IMR-90 (cell line): ENCODE measurements around the gene RARRES2. TPM values are rescaled to one million over a fixed set of nuclear protein-coding genes. Genes with fewer than 3 reads are reported as not detected.

ENCODE experiments used
- ATAC-seq: fragments of 200-7000 bp; cut with Tn5 transposase; 2 replicates; pipeline ENCODE4 v1.9.1; 2020; ENCODE audit warnings: low read depth, mild to moderate bottlenecking, moderate library complexity
- BruUV-seq: library from RNA; stranded (reverse); fragments of 400-500 nt; replicated peaks from 2 replicates; lab custom pipeline; 2021; lab: Mats Ljungman, UMichigan
- CTCF ChIA-PET: fragments of 300-600 bp; formaldehyde crosslinking; extraction: SDS; loops from one replicate; lab custom pipeline; 2021; ENCODE audit warnings: antibody characterized with exemption; lab: Yijun Ruan, JAX
- POLR2A ChIA-PET: fragments of 300-600 bp; sonication (Branson Sonifier 250); formaldehyde crosslinking; loops from one replicate; lab custom pipeline; 2022; ENCODE audit warnings: antibody characterized with exemption; ENCODE audit not compliant: unreplicated experiment; lab: Charles Lee
- DNase-seq: peaks from one replicate; pipeline ENCODE4 v3.0.0; 2013
- H2AFZ ChIP-seq: replicated peaks from 2 replicates; pipeline ENCODE3; 2013; ENCODE audit warnings: low read length, mild to moderate bottlenecking; ENCODE audit not compliant: poor library complexity
- H2AK5ac ChIP-seq: 2 replicates; pipeline ENCODE4 v1.6.1; 2013; ENCODE audit warnings: low read depth, low read length, inconsistent platforms
- H2AK9ac ChIP-seq: replicated peaks from 2 replicates; pipeline ENCODE3; 2013; ENCODE audit warnings: mild to moderate bottlenecking, low read depth, low read length, moderate library complexity; ENCODE audit not compliant: poor library complexity
- H2BK120ac ChIP-seq: 2 replicates; pipeline ENCODE4 v1.6.1; 2013; ENCODE audit warnings: low read depth, low read length, inconsistent platforms
- H2BK15ac ChIP-seq: 3 replicates; pipeline ENCODE4 v1.6.1; 2013; ENCODE audit warnings: low read depth, low read length, inconsistent platforms
- H2BK20ac ChIP-seq: 2 replicates; pipeline ENCODE4 v1.6.1; 2013; ENCODE audit warnings: low read depth, mild to moderate bottlenecking, inconsistent platforms, low read length, moderate library complexity
- H2BK5ac ChIP-seq: 2 replicates; pipeline ENCODE4 v1.6.1; 2013; ENCODE audit warnings: mild to moderate bottlenecking, low read depth, low read length, inconsistent platforms; ENCODE audit not compliant: poor library complexity, severe bottlenecking
- H3K14ac ChIP-seq: replicated peaks from 2 replicates; pipeline ENCODE4 v1.6.1; 2013; ENCODE audit warnings: low read depth, low read length, inconsistent platforms
- H3K18ac ChIP-seq: 2 replicates; pipeline ENCODE4 v1.6.1; 2013; ENCODE audit warnings: low read depth, low read length, control low read depth
- H3K23ac ChIP-seq: 2 replicates; pipeline ENCODE4 v1.6.1; 2013; ENCODE audit warnings: low read depth, low read length, inconsistent platforms
- H3K27ac ChIP-seq: 2 replicates; pipeline ENCODE4 v1.5.1; 2013; ENCODE audit warnings: mild to moderate bottlenecking, control low read depth, low read length; ENCODE audit not compliant: insufficient read depth
- H3K27me3 ChIP-seq: 2 replicates; pipeline ENCODE4 v1.6.1; 2013; ENCODE audit warnings: low read length; ENCODE audit not compliant: control insufficient read depth, insufficient read depth
- H3K36me3 ChIP-seq: 2 replicates; pipeline ENCODE4 v1.6.1; 2013; ENCODE audit warnings: low read length, mixed read lengths; ENCODE audit not compliant: control insufficient read depth, insufficient read depth
- H3K4ac ChIP-seq: 2 replicates; pipeline ENCODE4 v1.6.1; 2013; ENCODE audit warnings: low read depth, low read length, inconsistent platforms
- H3K4me1 ChIP-seq: 2 replicates; pipeline ENCODE4 v1.6.1; 2013; ENCODE audit warnings: low read length, mixed read lengths; ENCODE audit not compliant: control insufficient read depth, insufficient read depth
- H3K4me2 ChIP-seq: 2 replicates; pipeline ENCODE4 v1.6.1; 2013; ENCODE audit warnings: low read depth, mild to moderate bottlenecking, control low read depth, low read length, moderate library complexity
- H3K4me3 ChIP-seq: 2 replicates; pipeline ENCODE4 v1.5.1; 2013; ENCODE audit warnings: low read depth, mild to moderate bottlenecking, control low read depth, low read length, moderate library complexity; ENCODE audit not compliant: insufficient read depth
- H3K56ac ChIP-seq: 2 replicates; pipeline ENCODE4 v1.6.1; 2013; ENCODE audit warnings: low read length, inconsistent platforms; ENCODE audit not compliant: insufficient read depth; ENCODE audit errors: extremely low read depth
- H3K79me1 ChIP-seq, 2 experiments: 2 replicates each; pipeline ENCODE4 v1.6.1; 2013; ENCODE audit warnings: low read length in 2 of 2, inconsistent platforms in 1 of 2, low read depth in 1 of 2
- H3K9ac ChIP-seq: 2 replicates; pipeline ENCODE4 v1.6.1; 2013; ENCODE audit warnings: low read depth, low read length, control low read depth
- H3K9me1 ChIP-seq: 2 replicates; pipeline ENCODE4 v1.6.1; 2013; ENCODE audit warnings: low read length, inconsistent platforms; ENCODE audit not compliant: insufficient read depth
- H3K9me3 ChIP-seq: 2 replicates; pipeline ENCODE4 v1.6.1; 2013; ENCODE audit warnings: low read length; ENCODE audit not compliant: control insufficient read depth, insufficient read depth
- H4K20me1 ChIP-seq: 2 replicates; pipeline ENCODE4 v1.6.1; 2013; ENCODE audit warnings: low read length, inconsistent platforms; ENCODE audit not compliant: insufficient read depth
- H4K5ac ChIP-seq: 2 replicates; pipeline ENCODE4 v1.6.1; 2013; ENCODE audit warnings: mild to moderate bottlenecking, low read depth, low read length, control low read depth
- H4K8ac ChIP-seq, 2 experiments: 2 replicates each; pipeline ENCODE4 v1.6.1; 2013; ENCODE audit warnings: low read depth in 2 of 2, low read length in 2 of 2, control low read depth in 1 of 2, inconsistent platforms in 1 of 2
- H4K91ac ChIP-seq: 2 replicates; pipeline ENCODE4 v1.6.1; 2013; ENCODE audit warnings: low read depth, low read length, inconsistent platforms; ENCODE audit not compliant: insufficient read depth
- BHLHE40 ChIP-seq: fragments of 150-350 bp; IDR thresholded peaks from 2 replicates; pipeline ENCODE4 v1.6.1; 2016; ENCODE audit warnings: mild to moderate bottlenecking, low read depth, low read length
- CEBPB ChIP-seq: IDR thresholded peaks from 2 replicates; pipeline ENCODE4 v1.6.1; 2012; ENCODE audit warnings: low read depth, low read length, improper control_type of control experiment
- FOS ChIP-seq: fragments of 150-350 bp; IDR thresholded peaks from 2 replicates; pipeline ENCODE4 v1.6.1; 2016; ENCODE audit warnings: low read depth, low read length
- POLR2A ChIP-seq: IDR thresholded peaks from 2 replicates; pipeline ENCODE4 v1.6.1; 2012; ENCODE audit warnings: mild to moderate bottlenecking, low read depth, low read length
- RCOR1 ChIP-seq: IDR thresholded peaks from 2 replicates; pipeline ENCODE4 v1.6.1; 2012; ENCODE audit warnings: mild to moderate bottlenecking, low read length, improper control_type of control experiment; ENCODE audit not compliant: insufficient replicate concordance
- RFX5 ChIP-seq: IDR thresholded peaks from 2 replicates; pipeline ENCODE4 v1.8.0; 2012; ENCODE audit warnings: low read depth, mild to moderate bottlenecking, low read length, moderate library complexity
- SMC3 ChIP-seq: fragments of 150-350 bp; IDR thresholded peaks from 2 replicates; pipeline ENCODE4 v1.6.1; 2016; ENCODE audit warnings: low read depth, mild to moderate bottlenecking, antibody characterized with exemption, low read length, moderate library complexity
- WGBS, 2 experiments: methylation state at CpG; one replicate each; pipeline versions ENCODE4 v1.1.5 to v1.1.7; 2013; ENCODE audit warnings: missing lambda C conversion rate in 2 of 2; ENCODE audit not compliant: insufficient read length in 1 of 2; ENCODE audit errors: extremely low coverage in 2 of 2; 5-methylcytosine and 5-hydroxymethylcytosine counted together
- dilution Hi-C: fragments of 300-500 bp; cut with HindIII; formaldehyde crosslinking; loops from one replicate; pipeline ENCODE4 v1.14.3; 2018; ENCODE audit warnings: low sequenced_read_pairs; ENCODE audit not compliant: unreplicated experiment
- in situ Hi-C: fragments of 300-500 bp; cut with MboI; formaldehyde crosslinking; loops from 3 replicates; pipeline ENCODE4 v1.14.3; 2019; ENCODE audit warnings: low sequenced_read_pairs, inconsistent platforms, mixed read lengths
- intact Hi-C: fragments of 100-400 bp; cut with micrococcal nuclease; formaldehyde crosslinking; loops from 2 replicates; pipeline ENCODE4 v1.10.0; 2022
- polyA plus RNA-seq, 3 experiments: library from polyadenylated mRNA; depleted of rRNA; stranded (reverse); fragments of >200 nt; gene quantifications; 2 replicates each; pipeline ENCODE4 v1.2.3, GENCODE V29; 2012; ENCODE audit warnings: low replicate concordance in 1 of 3
- total RNA-seq: library from RNA; depleted of rRNA; stranded (reverse); fragments of >200 nt; gene quantifications from 2 replicates; pipeline ENCODE4 v1.2.3, GENCODE V29; 2012
- TF ChIP-seq, protein P1 (sequence below): fragments of 150-350 bp; IDR thresholded peaks from 2 replicates; pipeline ENCODE4 v1.6.1; 2017; ENCODE audit warnings: mild to moderate bottlenecking, antibody characterized with exemption, low read length, low read depth
- TF ChIP-seq, protein P2 (sequence below): conservative IDR thresholded peaks from 2 replicates; pipeline ENCODE4 v1.5.1; 2012; ENCODE audit warnings: mild to moderate bottlenecking, low read depth, low read length, improper control_type of control experiment

The RARRES2 gene
- total and polyA plus RNA-seq, 2 of the 4 experiments (the other 2 are of a cell fraction) = 1.6 TPM; not detected in 1

DNA sequence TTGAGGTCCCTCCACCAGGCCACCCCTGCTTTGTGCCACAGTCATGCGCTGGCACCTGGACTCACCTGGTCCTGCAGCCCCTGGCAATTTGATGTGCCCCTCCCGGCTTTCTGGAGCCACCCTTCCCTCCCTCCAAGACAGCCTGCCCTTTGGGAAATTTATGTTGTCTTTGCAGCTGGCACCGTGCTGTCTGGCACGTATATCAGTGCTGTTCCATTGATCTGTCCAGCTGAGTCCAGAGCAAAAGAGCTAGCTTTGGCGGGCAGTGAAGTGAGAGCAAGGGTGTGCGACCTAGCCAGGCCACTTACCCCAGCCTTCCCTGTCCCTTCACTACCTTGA is 5.7 kb downstream of the RARRES2 start:
- H3K14ac ChIP-seq = peak overlapping the region; percentile 75

More for the DNA sequence above, 5.7 kb downstream of the RARRES2 start:
- Histone ChIP-seq H2AK5ac (peak overlapping the region; percentile 66; the same call in 1 of the 2 replicates), H2BK15ac (0 out of 3 replicates have a peak overlapping the region, but pooled peaks have one; percentile 6), H2BK20ac (peak overlapping the region; percentile 77), H3K4me3 (no peak overlapping the region), H3K4ac (peak overlapping the region; percentile 65), H4K20me1 (0 out of 2 replicates have a peak, but pooled peaks cover 3% of the 10 kb centered on the region), H3K36me3 (no peaks in the 10 kb centered on the region), H4K8ac (peak overlapping the region in 1 of 2 experiments; percentile 64; a peak in 2 of 4 replicates), H4K91ac (peak overlapping the region; percentile 64), H3K23ac (peak overlapping the region; percentile 52; the same call in 1 of the 2 replicates), H3K79me1 (no peaks in the 10 kb centered on the region), H3K4me1 (peaks cover 28% of the 10 kb centered on the region), H3K9me3 (no peaks in the 10 kb centered on the region), H3K4me2 (peak overlapping the region; percentile 62; the same call in 1 of the 2 replicates), H3K18ac (peak overlapping the region; percentile 68), H2BK5ac (peak overlapping the region; percentile 58), H2AK9ac (no peak overlapping the region), H3K9ac (peak overlapping the region; percentile 27; the same call in 1 of the 2 replicates), H3K56ac (no peak overlapping the region), H4K5ac (peak overlapping the region; percentile 65), H3K9me1 (peaks cover 11% of the 10 kb centered on the region; the same call in 1 of the 2 replicates), H3K27me3 (peaks cover 1% of the 10 kb centered on the region), H3K27ac (peak overlapping the region; percentile 87; the same call in 1 of the 2 replicates), H2BK120ac (peak overlapping the region; percentile 80), H2AFZ (peak overlapping the region; percentile 47)
- ChIA-PET POLR2A (interaction anchor here (0.6 to 0.7 kb wide), 2 partner anchors 33 to 37 kb away, joined by 5 to 6 read pairs; partner anchors contain the start of gene REPIN1), CTCF (no interaction called here)
- ATAC-seq (no peak), DNase-seq (no peak)
- dilution Hi-C loops (no loop called here), intact Hi-C loops (loop anchor here (1.0 kb wide), 1 partner anchor 34 kb away; no protein-coding TSS in a partner anchor), in situ Hi-C loops (no loop called here)
- no TSS peak for BruUV-seq
- WGBS, 2 experiments = 67% methylated on average over 1 of the region's 6 CpGs; no CpG with 5 or more reads in 1 of the 2 experiments
- TF ChIP-seq RFX5 (no peak), SMC3 (no peak), CEBPB (no peak), POLR2A (no peak), RCOR1 (no peak), BHLHE40 (no peak), FOS (no peak)
- TF ChIP-seq, protein P1, sequence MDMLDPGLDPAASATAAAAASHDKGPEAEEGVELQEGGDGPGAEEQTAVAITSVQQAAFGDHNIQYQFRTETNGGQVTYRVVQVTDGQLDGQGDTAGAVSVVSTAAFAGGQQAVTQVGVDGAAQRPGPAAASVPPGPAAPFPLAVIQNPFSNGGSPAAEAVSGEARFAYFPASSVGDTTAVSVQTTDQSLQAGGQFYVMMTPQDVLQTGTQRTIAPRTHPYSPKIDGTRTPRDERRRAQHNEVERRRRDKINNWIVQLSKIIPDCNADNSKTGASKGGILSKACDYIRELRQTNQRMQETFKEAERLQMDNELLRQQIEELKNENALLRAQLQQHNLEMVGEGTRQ = no peak
- TF ChIP-seq, protein P2, sequence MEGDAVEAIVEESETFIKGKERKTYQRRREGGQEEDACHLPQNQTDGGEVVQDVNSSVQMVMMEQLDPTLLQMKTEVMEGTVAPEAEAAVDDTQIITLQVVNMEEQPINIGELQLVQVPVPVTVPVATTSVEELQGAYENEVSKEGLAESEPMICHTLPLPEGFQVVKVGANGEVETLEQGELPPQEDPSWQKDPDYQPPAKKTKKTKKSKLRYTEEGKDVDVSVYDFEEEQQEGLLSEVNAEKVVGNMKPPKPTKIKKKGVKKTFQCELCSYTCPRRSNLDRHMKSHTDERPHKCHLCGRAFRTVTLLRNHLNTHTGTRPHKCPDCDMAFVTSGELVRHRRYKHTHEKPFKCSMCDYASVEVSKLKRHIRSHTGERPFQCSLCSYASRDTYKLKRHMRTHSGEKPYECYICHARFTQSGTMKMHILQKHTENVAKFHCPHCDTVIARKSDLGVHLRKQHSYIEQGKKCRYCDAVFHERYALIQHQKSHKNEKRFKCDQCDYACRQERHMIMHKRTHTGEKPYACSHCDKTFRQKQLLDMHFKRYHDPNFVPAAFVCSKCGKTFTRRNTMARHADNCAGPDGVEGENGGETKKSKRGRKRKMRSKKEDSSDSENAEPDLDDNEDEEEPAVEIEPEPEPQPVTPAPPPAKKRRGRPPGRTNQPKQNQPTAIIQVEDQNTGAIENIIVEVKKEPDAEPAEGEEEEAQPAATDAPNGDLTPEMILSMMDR = no peak
